ENCODE results near the gene PDE6H. TPM values are rescaled to one million over a fixed set of nuclear protein-coding genes. Genes with fewer than 3 reads are reported as not detected.

The PDE6H gene
- polyA plus RNA-seq, 1 donor (not counting 4 experiments of a cell fraction or from before 2014, with no cell fraction given): not detected

DNA sequence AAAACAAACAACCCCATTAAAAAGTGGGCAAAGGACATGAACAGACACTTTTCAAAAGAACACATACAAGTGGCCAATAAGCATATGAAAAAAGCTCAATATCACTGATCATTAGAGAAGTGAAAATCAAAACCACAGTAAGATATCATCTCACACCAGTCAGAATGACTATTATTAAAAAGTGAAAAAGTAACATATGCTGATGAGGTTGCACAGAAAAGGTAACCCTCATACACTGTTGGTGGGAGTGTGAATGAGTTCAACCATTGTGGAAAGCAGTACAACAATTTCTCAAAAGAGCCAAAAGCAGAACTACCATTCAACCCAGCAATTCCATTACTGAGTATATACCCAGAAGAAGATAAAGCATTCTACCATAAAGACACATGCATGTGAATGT is 18.2 kb downstream of the PDE6H start:
- dilution Hi-C loops (cut with MboI; ENCODE audit: extremely low pct_ligation_motif_present, low sequenced_read_pairs): no loop called here
- Histone ChIP-seq H3K36me3 (ENCODE audit: control insufficient read depth in 2 of 2, extremely low read depth in 1 of 2, insufficient read depth in 2 of 2, low read length in 2 of 2) (no peaks in the 10 kb centered on the region), H3K4me3 (ENCODE audit: control insufficient read depth in 2 of 3, extremely low read depth in 1 of 3, insufficient read depth in 2 of 3, low read depth in 1 of 3, low read length in 3 of 3) (no peak overlapping the region)

DNA sequence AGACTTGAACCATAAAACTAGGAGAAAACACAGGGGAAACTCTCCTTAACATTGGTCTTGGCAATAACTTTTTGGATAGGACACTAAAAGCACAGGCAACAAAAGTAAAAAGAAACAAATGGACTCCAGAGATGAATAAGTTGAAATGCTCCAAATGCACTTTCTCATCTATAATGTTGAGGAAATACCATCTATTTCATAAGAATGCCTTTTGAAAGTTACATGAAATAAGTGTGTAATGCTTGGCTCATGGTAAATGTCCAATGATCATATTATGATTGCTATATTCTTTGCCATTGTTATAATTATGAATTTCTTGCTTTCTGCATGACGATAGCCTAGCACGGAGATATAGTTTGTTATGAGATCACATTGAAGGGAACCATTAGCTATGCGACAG is 19.8 kb downstream of the PDE6H start:
- FAIRE-seq: no peak
- H3K4me1 ChIP-seq (ENCODE audit: control insufficient read depth, extremely low read depth, insufficient read depth, low read length): no peaks in the 10 kb centered on the region
- no peaks in the 10 kb centered on the region for H3K9me1 ChIP-seq (ENCODE audit: control insufficient read depth, extremely low read depth, insufficient read depth, low read length)
- no peak overlapping the region for H3K9ac ChIP-seq (ENCODE audit: control insufficient read depth, extremely low read depth, insufficient read depth, low read length)
- no peak overlapping the region for H3K4me3 ChIP-seq (ENCODE audit: control insufficient read depth in 2 of 3, extremely low read depth in 1 of 3, insufficient read depth in 2 of 3, low read depth in 1 of 3, low read length in 3 of 3)
- H3K9me3 ChIP-seq (ENCODE audit: control insufficient read depth, low read depth, low read length): no peaks in the 10 kb centered on the region
- dilution Hi-C loops (cut with MboI; ENCODE audit: extremely low pct_ligation_motif_present, low sequenced_read_pairs): no loop called here
- no peak overlapping the region for H3K27ac ChIP-seq (ENCODE audit: control insufficient read depth, insufficient read depth, low read length)
- TF ChIP-seq, protein P1, sequence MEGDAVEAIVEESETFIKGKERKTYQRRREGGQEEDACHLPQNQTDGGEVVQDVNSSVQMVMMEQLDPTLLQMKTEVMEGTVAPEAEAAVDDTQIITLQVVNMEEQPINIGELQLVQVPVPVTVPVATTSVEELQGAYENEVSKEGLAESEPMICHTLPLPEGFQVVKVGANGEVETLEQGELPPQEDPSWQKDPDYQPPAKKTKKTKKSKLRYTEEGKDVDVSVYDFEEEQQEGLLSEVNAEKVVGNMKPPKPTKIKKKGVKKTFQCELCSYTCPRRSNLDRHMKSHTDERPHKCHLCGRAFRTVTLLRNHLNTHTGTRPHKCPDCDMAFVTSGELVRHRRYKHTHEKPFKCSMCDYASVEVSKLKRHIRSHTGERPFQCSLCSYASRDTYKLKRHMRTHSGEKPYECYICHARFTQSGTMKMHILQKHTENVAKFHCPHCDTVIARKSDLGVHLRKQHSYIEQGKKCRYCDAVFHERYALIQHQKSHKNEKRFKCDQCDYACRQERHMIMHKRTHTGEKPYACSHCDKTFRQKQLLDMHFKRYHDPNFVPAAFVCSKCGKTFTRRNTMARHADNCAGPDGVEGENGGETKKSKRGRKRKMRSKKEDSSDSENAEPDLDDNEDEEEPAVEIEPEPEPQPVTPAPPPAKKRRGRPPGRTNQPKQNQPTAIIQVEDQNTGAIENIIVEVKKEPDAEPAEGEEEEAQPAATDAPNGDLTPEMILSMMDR (optimal IDR thresholded peaks at IDR 0.05 in 1 of 3, IDR thresholded peaks at IDR 0.05 in 1 of 3, conservative IDR thresholded peaks at IDR 0.05 in 1 of 3; ENCODE audit: extremely low read depth in 1 of 3, insufficient read depth in 2 of 3, low read length in 3 of 3): no peak
- TF ChIP-seq EZH2 (IDR thresholded peaks at IDR 0.05; ENCODE audit: low read length): no peak
- DNase-seq (ENCODE audit: low read depth, low spot score): no peak
- H2AFZ ChIP-seq (ENCODE audit: control insufficient read depth, low read length): no peak overlapping the region
- H4K20me1 ChIP-seq (ENCODE audit: control insufficient read depth, extremely low read depth, insufficient read depth, low read length): no peaks in the 10 kb centered on the region
- no peaks in the 10 kb centered on the region for H3K27me3 ChIP-seq (ENCODE audit: control insufficient read depth, extremely low read depth, insufficient read depth, low read length)
- no peaks in the 10 kb centered on the region for H3K79me2 ChIP-seq (ENCODE audit: control insufficient read depth, insufficient read depth, low read length)
- no peak overlapping the region for H3K4me2 ChIP-seq (ENCODE audit: control insufficient read depth, extremely low read depth, insufficient read depth, low read depth, low read length)
- H3K36me3 ChIP-seq (ENCODE audit: control insufficient read depth in 2 of 2, extremely low read depth in 1 of 2, insufficient read depth in 2 of 2, low read length in 2 of 2): no peaks in the 10 kb centered on the region

More for the DNA sequence above, 18.2 kb downstream of the PDE6H start:
- Histone ChIP-seq H3K9me3 (ENCODE audit: control insufficient read depth, low read depth, low read length) (no peaks in the 10 kb centered on the region), H3K27ac (ENCODE audit: control insufficient read depth, insufficient read depth, low read length) (no peak overlapping the region), H4K20me1 (ENCODE audit: control insufficient read depth, extremely low read depth, insufficient read depth, low read length) (no peaks in the 10 kb centered on the region), H3K79me2 (ENCODE audit: control insufficient read depth, insufficient read depth, low read length) (no peaks in the 10 kb centered on the region), H3K4me1 (ENCODE audit: control insufficient read depth, extremely low read depth, insufficient read depth, low read length) (no peaks in the 10 kb centered on the region), H3K9ac (ENCODE audit: control insufficient read depth, extremely low read depth, insufficient read depth, low read length) (no peak overlapping the region), H3K9me1 (ENCODE audit: control insufficient read depth, extremely low read depth, insufficient read depth, low read length) (no peaks in the 10 kb centered on the region), H2AFZ (ENCODE audit: control insufficient read depth, low read length) (no peak overlapping the region), H3K27me3 (ENCODE audit: control insufficient read depth, extremely low read depth, insufficient read depth, low read length) (no peaks in the 10 kb centered on the region), H3K4me2 (ENCODE audit: control insufficient read depth, extremely low read depth, insufficient read depth, low read depth, low read length) (no peak overlapping the region)
- FAIRE-seq (no peak), DNase-seq (ENCODE audit: low read depth, low spot score) (no peak)
- TF ChIP-seq EZH2 (IDR thresholded peaks at IDR 0.05; ENCODE audit: low read length): no peak

DNA sequence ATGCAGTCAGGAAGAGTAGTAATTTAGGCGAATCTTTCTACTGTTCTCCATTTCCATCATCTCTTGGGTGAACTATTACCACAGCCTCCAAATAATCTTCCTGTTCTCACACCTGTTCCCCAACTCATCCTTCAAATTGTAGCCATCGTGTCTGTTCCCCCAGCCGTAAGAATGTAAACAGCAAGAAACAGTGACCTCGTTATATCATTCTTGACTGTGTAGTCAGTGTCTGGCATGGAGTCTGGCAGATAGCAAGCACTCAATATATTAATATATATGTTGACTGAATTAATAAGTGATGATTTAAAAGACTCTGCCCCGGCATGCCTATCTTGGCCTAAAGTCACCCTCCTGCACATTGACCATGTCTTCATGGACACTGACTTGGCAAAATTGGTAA is 20.3 kb downstream of the PDE6H start:
- Histone ChIP-seq H2AFZ (ENCODE audit: control insufficient read depth, low read length) (no peak overlapping the region), H3K79me2 (ENCODE audit: control insufficient read depth, insufficient read depth, low read length) (no peaks in the 10 kb centered on the region), H3K4me2 (ENCODE audit: control insufficient read depth, extremely low read depth, insufficient read depth, low read depth, low read length) (no peak overlapping the region), H3K9me1 (ENCODE audit: control insufficient read depth, extremely low read depth, insufficient read depth, low read length) (no peaks in the 10 kb centered on the region), H3K9me3 (ENCODE audit: control insufficient read depth, low read depth, low read length) (no peaks in the 10 kb centered on the region), H3K4me1 (ENCODE audit: control insufficient read depth, extremely low read depth, insufficient read depth, low read length) (no peaks in the 10 kb centered on the region), H3K4me3 (ENCODE audit: control insufficient read depth in 2 of 3, extremely low read depth in 1 of 3, insufficient read depth in 2 of 3, low read depth in 1 of 3, low read length in 3 of 3) (no peak overlapping the region), H3K36me3 (ENCODE audit: control insufficient read depth in 2 of 2, extremely low read depth in 1 of 2, insufficient read depth in 2 of 2, low read length in 2 of 2) (no peaks in the 10 kb centered on the region), H3K27me3 (ENCODE audit: control insufficient read depth, extremely low read depth, insufficient read depth, low read length) (no peaks in the 10 kb centered on the region), H4K20me1 (ENCODE audit: control insufficient read depth, extremely low read depth, insufficient read depth, low read length) (no peaks in the 10 kb centered on the region), H3K27ac (ENCODE audit: control insufficient read depth, insufficient read depth, low read length) (no peak overlapping the region), H3K9ac (ENCODE audit: control insufficient read depth, extremely low read depth, insufficient read depth, low read length) (no peak overlapping the region)
- DNase-seq (ENCODE audit: low read depth, low spot score) (no peak), FAIRE-seq (no peak)
- no peak for TF ChIP-seq EZH2 (IDR thresholded peaks at IDR 0.05; ENCODE audit: low read length)
- TF ChIP-seq, protein P1 (optimal IDR thresholded peaks at IDR 0.05 in 1 of 3, IDR thresholded peaks at IDR 0.05 in 1 of 3, conservative IDR thresholded peaks at IDR 0.05 in 1 of 3; ENCODE audit: extremely low read depth in 1 of 3, insufficient read depth in 2 of 3, low read length in 3 of 3): no peak
- dilution Hi-C loops (cut with MboI; ENCODE audit: extremely low pct_ligation_motif_present, low sequenced_read_pairs): no loop called here

Data from keratinocyte (primary cell).